Endothelial cell of umbilical vein (primary cell): ENCODE measurements around the gene ANKRD50. TPM values are rescaled to one million over a fixed set of nuclear protein-coding genes. Genes with fewer than 3 reads are reported as not detected.
A peak's percentile ranks its signal among the peaks of the same experiment; 100 is the strongest.

Experiments
- BruUV-seq: library from RNA; stranded (reverse); fragments of 400-500 nt; replicated peaks from 2 replicates; lab custom pipeline; 2021; lab: Mats Ljungman, UMichigan
- CTCF ChIA-PET: fragments of 300-600, 350-600 bp; sonication (Branson Sonifier 250); formaldehyde crosslinking; loops from one replicate; lab custom pipeline; 2021; ENCODE audit warnings: antibody characterized with exemption, inconsistent platforms; lab: Charles Lee
- POLR2A ChIA-PET: fragments of 300-600, 350-600 bp; sonication (Branson Sonifier 250); formaldehyde crosslinking; loops from one replicate; lab custom pipeline; 2021; ENCODE audit warnings: antibody characterized with exemption, inconsistent platforms; lab: Charles Lee
- DNase-seq: peaks from one replicate; pipeline ENCODE4 v3.0.0-alpha.2; 2011; ENCODE audit warnings: low read depth, low spot score
- FAIRE-seq: peaks from 2 replicates; lab custom pipeline; 2011; peaks lifted over from hg19 to GRCh38; lab: Jason Lieb, UNC
- H2AFZ ChIP-seq: 2 replicates; pipeline ENCODE4 v1.6.0; 2012; ENCODE audit warnings: low read depth, low read length, control low read depth, inconsistent platforms
- H3K27ac ChIP-seq: 2 replicates; pipeline ENCODE4 v1.5.1; 2011; ENCODE audit warnings: low read depth, mild to moderate bottlenecking, control low read depth, low read length, moderate library complexity; ENCODE audit not compliant: insufficient read depth
- H3K27me3 ChIP-seq, 2 experiments: 2 replicates each; pipeline versions ENCODE4 v1.6.0 to v1.6.1; 2011; ENCODE audit warnings: low read length in 2 of 2, mixed read lengths in 1 of 2; ENCODE audit not compliant: control insufficient read depth in 2 of 2, insufficient read depth in 2 of 2
- H3K36me3 ChIP-seq, 2 experiments: 2 replicates in 1 of 2; 3 replicates in 1 of 2; pipeline ENCODE4 v1.5.1; 2011; ENCODE audit warnings: low read length in 2 of 2, mild to moderate bottlenecking in 1 of 2, moderate library complexity in 1 of 2; ENCODE audit not compliant: control insufficient read depth in 2 of 2, insufficient read depth in 2 of 2; ENCODE audit errors: extremely low read depth in 1 of 2
- H3K4me1 ChIP-seq: 3 replicates; pipeline ENCODE4 v1.5.1; 2011; ENCODE audit warnings: mild to moderate bottlenecking, low read length; ENCODE audit not compliant: control insufficient read depth, insufficient read depth; ENCODE audit errors: extremely low read depth
- H3K4me2 ChIP-seq: 2 replicates; pipeline ENCODE4 v1.6.1; 2011; ENCODE audit warnings: low read length, control low read depth, mixed read lengths; ENCODE audit not compliant: insufficient read depth
- H3K4me3 ChIP-seq, 3 experiments: fragments of 200-600 bp in 1 of 3; sonication (generic), shearing (Covaris generic) in 1 of 3; replicated peaks in 1 of 3; 2 replicates each; pipeline ENCODE4 v1.5.1; 2011 to 2016; ENCODE audit warnings: control low read depth in 3 of 3, low read length in 3 of 3, mild to moderate bottlenecking in 2 of 3, inconsistent platforms in 1 of 3, low read depth in 1 of 3, moderate library complexity in 1 of 3; ENCODE audit not compliant: insufficient read depth in 1 of 3
- H3K79me2 ChIP-seq: 2 replicates; pipeline ENCODE4 v1.6.0; 2012; ENCODE audit warnings: low read length, inconsistent platforms; ENCODE audit not compliant: control insufficient read depth, insufficient read depth
- H3K9ac ChIP-seq: replicated peaks from 2 replicates; pipeline ENCODE3; 2011; ENCODE audit warnings: low read length, control low read depth; ENCODE audit not compliant: insufficient read depth; ENCODE audit errors: extremely low read depth
- H3K9me1 ChIP-seq: replicated peaks from 3 replicates; pipeline ENCODE4 v1.6.0; 2011; ENCODE audit warnings: mild to moderate bottlenecking, low read length; ENCODE audit not compliant: control insufficient read depth, insufficient read depth; ENCODE audit errors: extremely low read depth
- H3K9me3 ChIP-seq: replicated peaks from 2 replicates; pipeline ENCODE4 v1.5.1; 2012; ENCODE audit warnings: low read length, inconsistent platforms; ENCODE audit not compliant: control insufficient read depth, insufficient read depth
- H4K20me1 ChIP-seq: replicated peaks from 2 replicates; pipeline ENCODE3; 2011; ENCODE audit warnings: mild to moderate bottlenecking, low read length; ENCODE audit not compliant: control insufficient read depth, insufficient read depth; ENCODE audit errors: extremely low read depth
- FOS ChIP-seq: IDR thresholded peaks from 2 replicates; pipeline ENCODE4 v1.6.1; 2011; ENCODE audit warnings: mild to moderate bottlenecking, low read length, moderate library complexity, borderline replicate concordance; ENCODE audit not compliant: insufficient read depth
- GATA2 ChIP-seq: IDR thresholded peaks from 2 replicates; pipeline ENCODE4 v1.7.0; 2011; ENCODE audit warnings: low read depth, mild to moderate bottlenecking, moderate library complexity, mixed read lengths, low read length; ENCODE audit not compliant: insufficient read length, insufficient read depth
- JUN ChIP-seq: IDR thresholded peaks from 2 replicates; pipeline ENCODE4 v1.6.1; 2011; ENCODE audit warnings: borderline replicate concordance, low read depth; ENCODE audit not compliant: insufficient read length, insufficient read depth
- MAX ChIP-seq: IDR thresholded peaks from 2 replicates; pipeline ENCODE4 v1.6.1; 2011; ENCODE audit not compliant: insufficient read depth, insufficient read length
- POLR2A ChIP-seq: IDR thresholded peaks from 2 replicates; pipeline ENCODE4 v1.6.1; 2012; ENCODE audit warnings: low read depth, mild to moderate bottlenecking, control low read depth, low read length
- POLR2AphosphoS5 ChIP-seq: IDR thresholded peaks from 2 replicates; pipeline ENCODE4 v1.6.1; 2012; ENCODE audit warnings: low read depth, mild to moderate bottlenecking, control low read depth, low read length, moderate library complexity; ENCODE audit not compliant: insufficient read depth
- dilution Hi-C: fragments of 300-500 bp; cut with MboI; formaldehyde crosslinking; loops from one replicate; pipeline ENCODE4 v1.15.0; 2019; ENCODE audit warnings: low sequenced_read_pairs; ENCODE audit not compliant: extremely low pct_ligation_motif_present
- intact Hi-C: fragments of 100-400 bp; cut with micrococcal nuclease; formaldehyde crosslinking; loops from one replicate; pipeline ENCODE4 v1.10.0; 2022
- polyA plus RNA-seq, 4 experiments: library from polyadenylated mRNA; depleted of rRNA in 3 of 4; stranded (reverse) in 3 of 4; unstranded in 1 of 4; fragments of >200 nt; gene quantifications; 2 replicates each; pipeline versions ENCODE4 v1.2.1 to v1.2.3, GENCODE V29; 2011 to 2012; ENCODE audit warnings: missing spikeins in 1 of 4
- total RNA-seq: library from RNA; stranded (reverse); gene quantifications from 2 replicates; pipeline ENCODE4 v1.2.3, GENCODE V29; 2021

The ANKRD50 gene
- total and polyA plus RNA-seq, 2 donors (not counting 3 experiments of a cell fraction or from before 2014, with no cell fraction given): 24.5 to 63.6 TPM

GRCh38 chr4:124710015-124710741 is 2.4 kb downstream of the ANKRD50 start:
- H3K4me3 ChIP-seq: peak overlapping the region; percentile 62 to 97 (median 78)
- no peaks in the 10 kb centered on the region for H3K27me3 ChIP-seq
- peaks cover 46% of the 10 kb centered on the region for H3K4me1 ChIP-seq
- peaks cover 23% of the 10 kb centered on the region for H4K20me1 ChIP-seq
- no peak overlapping the region for H2AFZ ChIP-seq
- H3K79me2 ChIP-seq: peaks cover 72% of the 10 kb centered on the region
- H3K36me3 ChIP-seq: peaks cover 0 to 12% of the 10 kb centered on the region in 2 experiments
- no peaks in the 10 kb centered on the region for H3K9me1 ChIP-seq
- FAIRE-seq (no peak), DNase-seq (peak; percentile 53)
- dilution Hi-C loops (no loop called here), intact Hi-C loops (loop anchor here (5.0 kb wide), 1 partner anchor 78 kb away; no protein-coding TSS in a partner anchor)
- ChIA-PET CTCF (interaction anchor here (0.8 to 6.0 kb wide), 5 partner anchors 31 to 573 kb away, joined by 3 to 47 read pairs (median 4); no protein-coding TSS in a partner anchor), POLR2A (interaction anchor here (1.7 kb wide), 1 partner anchor 376 kb away, joined by 5 read pairs; no protein-coding TSS in a partner anchor)
- BruUV-seq: no TSS peak
- peak overlapping the region; percentile 100 for H3K4me2 ChIP-seq
- H3K27ac ChIP-seq: peak overlapping the region; percentile 94
- TF ChIP-seq MAX (no peak), GATA2 (no peak), POLR2A (peak; percentile 29), POLR2AphosphoS5 (peak; percentile 22), FOS (peak; percentile 23), JUN (no peak)
- peak overlapping the region; percentile 99 for H3K9ac ChIP-seq
- H3K9me3 ChIP-seq: no peaks in the 10 kb centered on the region
